MG63 (cell line): Measurements from ENCODE around the gene RBMS3. TPM values are rescaled to one million over a fixed set of nuclear protein-coding genes. Genes with fewer than 3 reads are reported as not detected.
"Not testable (repeated sequence)": the region's sequence is repeated elsewhere in the genome, so short reads cannot be mapped to it uniquely, and the experiment has no call there.

Experiments used
- DNase-seq: peaks from one replicate; pipeline ENCODE4 v3.0.0-alpha.2; 2020
- H3K27me3 ChIP-seq: fragments of 250-450 bp; sonication (Bioruptor Pico); 2 replicates; pipeline ENCODE4 v1.5.1; 2020; ENCODE audit warnings: mild to moderate bottlenecking, moderate library complexity
- H3K36me3 ChIP-seq: fragments of 250-450 bp; sonication (Bioruptor Pico); 2 replicates; pipeline ENCODE4 v1.5.1; 2020; ENCODE audit warnings: mild to moderate bottlenecking, moderate library complexity
- H3K4me3 ChIP-seq: fragments of 250-450 bp; sonication (Bioruptor Pico); 2 replicates; pipeline ENCODE4 v1.5.1; 2020; ENCODE audit warnings: mild to moderate bottlenecking, moderate library complexity
- H3K9me3 ChIP-seq: fragments of 250-450 bp; sonication (Bioruptor Pico); 2 replicates; pipeline ENCODE4 v1.5.1; 2020; ENCODE audit warnings: mild to moderate bottlenecking, moderate library complexity
- total RNA-seq: library from RNA; depleted of rRNA; stranded (reverse); fragments of >200 nt; shearing (Covaris generic); gene quantifications from 2 replicates; pipeline ENCODE4 v1.2.3, GENCODE V29; 2014; ENCODE audit warnings: low replicate concordance

Gene RBMS3
- total RNA-seq, 1 experiment from 2014 or later = 12.0 TPM

- Histone ChIP-seq H3K4me3 (no peak overlapping the region), H3K9me3 (no peaks in the 10 kb centered on the region), H3K36me3 (no peaks in the 10 kb centered on the region; the same call in 1 of the 2 replicates), H3K27me3 (no peaks in the 10 kb centered on the region)
- no peak for DNase-seq
Measured at GRCh38 chr3:29319798-29320197, 38.9 kb downstream of the RBMS3 start.

GRCh38 chr3:29322586-29322985, 41.7 kb downstream of the RBMS3 start:
- Histone ChIP-seq H3K4me3 (no peak overlapping the region), H3K9me3 (no peaks in the 10 kb centered on the region), H3K27me3 (no peaks in the 10 kb centered on the region), H3K36me3 (no peaks in the 10 kb centered on the region; the same call in 1 of the 2 replicates)
- DNase-seq = no peak

- H3K36me3 ChIP-seq = no peaks in the 10 kb centered on the region; the same call in 1 of the 2 replicates
- no peaks in the 10 kb centered on the region for H3K27me3 ChIP-seq
- H3K4me3 ChIP-seq = peak overlapping the region; percentile 16
- peak; percentile 67 for DNase-seq
- no peaks in the 10 kb centered on the region for H3K9me3 ChIP-seq
Measured at GRCh38 chr3:29324180-29324651, 43.3 kb downstream of the RBMS3 start.

- H3K27me3 ChIP-seq, H3K9me3 ChIP-seq: not testable (repeated sequence)
Measured at GRCh38 chr3:29326540-29326939, 45.7 kb downstream of the RBMS3 start.

GRCh38 chr3:29329986-29330890, 49.4 kb downstream of the RBMS3 start:
- Histone ChIP-seq H3K36me3 (no peaks in the 10 kb centered on the region), H3K9me3 (no peaks in the 10 kb centered on the region), H3K27me3 (no peaks in the 10 kb centered on the region), H3K4me3 (no peak overlapping the region)
- no peak for DNase-seq

More at GRCh38 chr3:29326540-29326939, 45.7 kb downstream of the RBMS3 start:
- not testable (repeated sequence) for H3K36me3 ChIP-seq, H3K4me3 ChIP-seq, DNase-seq

GRCh38 chr3:29331035-29331434, 50.2 kb downstream of the RBMS3 start:
- H3K27me3 ChIP-seq = no peaks in the 10 kb centered on the region
- no peaks in the 10 kb centered on the region for H3K36me3 ChIP-seq
- no peaks in the 10 kb centered on the region for H3K9me3 ChIP-seq
- no peak overlapping the region for H3K4me3 ChIP-seq
- no peak for DNase-seq

GRCh38 chr3:29331456-29332194, 50.8 kb downstream of the RBMS3 start:
- Histone ChIP-seq H3K4me3 (no peak overlapping the region), H3K36me3 (no peaks in the 10 kb centered on the region), H3K27me3 (no peaks in the 10 kb centered on the region)

GRCh38 chr3:29332195-29332637, 51.3 kb downstream of the RBMS3 start:
- Histone ChIP-seq H3K27me3 (no peaks in the 10 kb centered on the region), H3K4me3 (no peak overlapping the region), H3K9me3 (no peaks in the 10 kb centered on the region), H3K36me3 (no peaks in the 10 kb centered on the region)
- DNase-seq = no peak

More at GRCh38 chr3:29331456-29332194, 50.8 kb downstream of the RBMS3 start:
- DNase-seq = no peak
- H3K9me3 ChIP-seq = no peaks in the 10 kb centered on the region

GRCh38 chr3:29333576-29333975, 52.7 kb downstream of the RBMS3 start:
- no peaks in the 10 kb centered on the region for H3K27me3 ChIP-seq
- H3K9me3 ChIP-seq = no peaks in the 10 kb centered on the region
- no peak for DNase-seq
- H3K4me3 ChIP-seq = no peak overlapping the region
- H3K36me3 ChIP-seq = no peaks in the 10 kb centered on the region

GRCh38 chr3:29334706-29335105, 53.8 kb downstream of the RBMS3 start:
- no peak overlapping the region for H3K4me3 ChIP-seq
- no peaks in the 10 kb centered on the region for H3K9me3 ChIP-seq
- H3K36me3 ChIP-seq = no peaks in the 10 kb centered on the region
- no peak for DNase-seq
- no peaks in the 10 kb centered on the region for H3K27me3 ChIP-seq

- Histone ChIP-seq H3K27me3 (no peaks in the 10 kb centered on the region), H3K9me3 (no peaks in the 10 kb centered on the region), H3K4me3 (peak overlapping the region; percentile 32), H3K36me3 (no peaks in the 10 kb centered on the region)
- DNase-seq = peak; percentile 88
Measured at GRCh38 chr3:29335438-29335837, 54.6 kb downstream of the RBMS3 start.

- Histone ChIP-seq H3K4me3 (peak overlapping the region; percentile 32), H3K9me3 (no peaks in the 10 kb centered on the region), H3K27me3 (no peaks in the 10 kb centered on the region), H3K36me3 (no peaks in the 10 kb centered on the region)
- no peak for DNase-seq
Measured at GRCh38 chr3:29335943-29336342, 55.1 kb downstream of the RBMS3 start.

GRCh38 chr3:29337565-29337964, 56.7 kb downstream of the RBMS3 start:
- H3K36me3 ChIP-seq = no peaks in the 10 kb centered on the region
- no peaks in the 10 kb centered on the region for H3K9me3 ChIP-seq
- no peaks in the 10 kb centered on the region for H3K27me3 ChIP-seq
- no peak overlapping the region for H3K4me3 ChIP-seq
- no peak for DNase-seq

GRCh38 chr3:29338377-29338776, 57.5 kb downstream of the RBMS3 start:
- no peaks in the 10 kb centered on the region for H3K27me3 ChIP-seq
- H3K4me3 ChIP-seq = no peak overlapping the region
- H3K36me3 ChIP-seq = no peaks in the 10 kb centered on the region
- DNase-seq = no peak
- H3K9me3 ChIP-seq = no peaks in the 10 kb centered on the region

- Histone ChIP-seq H3K4me3 (no peak overlapping the region), H3K36me3 (no peaks in the 10 kb centered on the region), H3K27me3 (no peaks in the 10 kb centered on the region), H3K9me3 (no peaks in the 10 kb centered on the region)
- DNase-seq = no peak
Measured at GRCh38 chr3:29339016-29339833, 58.4 kb downstream of the RBMS3 start.

- Histone ChIP-seq H3K4me3 (no peak overlapping the region), H3K36me3 (no peaks in the 10 kb centered on the region), H3K9me3 (no peaks in the 10 kb centered on the region), H3K27me3 (no peaks in the 10 kb centered on the region)
- DNase-seq = no peak
Measured at GRCh38 chr3:29344154-29344553, 63.3 kb downstream of the RBMS3 start.
